DND-41 (cell line): ENCODE data around the gene VPS35L.

Source experiments
- ATAC-seq: fragments of 200-7000 bp; cut with Tn5 transposase; 3 replicates; pipeline ENCODE4 v1.9.1; 2021; ENCODE audit warnings: low read depth; ENCODE audit not compliant: insufficient read depth
- DNase-seq: peaks from one replicate; pipeline ENCODE4 v3.0.0-alpha.2; 2020
- H2AFZ ChIP-seq: 2 replicates; pipeline ENCODE4 v1.6.0; 2012; ENCODE audit warnings: low read depth, low read length
- H3K27ac ChIP-seq: 2 replicates; pipeline ENCODE4 v1.5.1; 2012; ENCODE audit warnings: low read length, inconsistent platforms
- H3K27me3 ChIP-seq: fragments of 200-600 bp; sonication (generic); 2 replicates; pipeline ENCODE4 v1.6.0; 2012; ENCODE audit warnings: low read length, mild to moderate bottlenecking, inconsistent platforms; ENCODE audit not compliant: insufficient read depth, poor library complexity
- H3K36me3 ChIP-seq: 2 replicates; pipeline ENCODE4 v1.5.1; 2012; ENCODE audit warnings: low read length, inconsistent platforms; ENCODE audit not compliant: insufficient read depth
- H3K4me1 ChIP-seq: 2 replicates; pipeline ENCODE4 v1.5.1; 2012; ENCODE audit warnings: mild to moderate bottlenecking, low read length; ENCODE audit not compliant: insufficient read depth
- H3K4me2 ChIP-seq: 2 replicates; pipeline ENCODE4 v1.6.0; 2012; ENCODE audit warnings: mild to moderate bottlenecking, moderate library complexity, low read length, inconsistent platforms; ENCODE audit not compliant: insufficient read depth
- H3K4me3 ChIP-seq, 2 experiments: fragments of 200-600 bp in 1 of 2; shearing (Covaris generic) in 1 of 2; 2 replicates each; pipeline ENCODE4 v1.5.1; 2012 to 2016; ENCODE audit warnings: inconsistent platforms in 2 of 2, low read length in 2 of 2, mild to moderate bottlenecking in 2 of 2, low read depth in 1 of 2, moderate library complexity in 1 of 2
- H3K79me2 ChIP-seq: 2 replicates; pipeline ENCODE4 v1.6.0; 2012; ENCODE audit warnings: low read length, inconsistent platforms; ENCODE audit not compliant: insufficient read depth
- H3K9ac ChIP-seq: 2 replicates; pipeline ENCODE4 v1.6.0; 2012; ENCODE audit warnings: low read depth, mild to moderate bottlenecking, inconsistent platforms, low read length, moderate library complexity
- H3K9me3 ChIP-seq: 2 replicates; pipeline ENCODE4 v1.5.1; 2012; ENCODE audit warnings: low read length, moderate library complexity, mild to moderate bottlenecking, inconsistent platforms; ENCODE audit not compliant: insufficient read depth, severe bottlenecking
- H4K20me1 ChIP-seq: 2 replicates; pipeline ENCODE4 v1.6.0; 2012; ENCODE audit warnings: low read length; ENCODE audit not compliant: insufficient read depth
- CTCF ChIP-seq: IDR thresholded peaks from 2 replicates; pipeline ENCODE4 v1.5.1; 2012; ENCODE audit warnings: borderline replicate concordance, low read length, moderate library complexity, mild to moderate bottlenecking; ENCODE audit not compliant: poor library complexity, severe bottlenecking; ENCODE audit errors: extremely low read depth
- EZH2 ChIP-seq: IDR thresholded peaks from 3 replicates; pipeline ENCODE4 v1.6.1; 2012; ENCODE audit warnings: borderline replicate concordance, low read depth, mild to moderate bottlenecking, moderate library complexity, low read length, inconsistent platforms; ENCODE audit not compliant: severe bottlenecking

The VPS35L gene

GRCh38 chr16:19745286-19746010, 189.9 kb downstream of the VPS35L start:
- H3K79me2 ChIP-seq, result no peaks in the 10 kb centered on the region
- DNase-seq (no peak), ATAC-seq (no peak)
- H3K27me3 ChIP-seq, result no peaks in the 10 kb centered on the region
- H3K4me1 ChIP-seq, result no peaks in the 10 kb centered on the region
- TF ChIP-seq CTCF (no peak), EZH2 (no peak)
- no peaks in the 10 kb centered on the region for H3K36me3 ChIP-seq
- no peak overlapping the region for H3K4me2 ChIP-seq
- H4K20me1 ChIP-seq, result no peaks in the 10 kb centered on the region
- H3K27ac ChIP-seq, result no peak overlapping the region
- no peak overlapping the region for H2AFZ ChIP-seq
- no peak overlapping the region for H3K4me3 ChIP-seq
- H3K9ac ChIP-seq, result no peak overlapping the region
- no peaks in the 10 kb centered on the region for H3K9me3 ChIP-seq

- Histone ChIP-seq H2AFZ (no peak overlapping the region), H3K79me2 (no peaks in the 10 kb centered on the region), H3K36me3 (no peaks in the 10 kb centered on the region), H3K9me3 (no peaks in the 10 kb centered on the region), H4K20me1 (no peaks in the 10 kb centered on the region), H3K4me1 (no peaks in the 10 kb centered on the region), H3K27ac (no peak overlapping the region), H3K27me3 (no peaks in the 10 kb centered on the region), H3K4me2 (no peak overlapping the region), H3K9ac (no peak overlapping the region), H3K4me3 (no peak overlapping the region)
- DNase-seq (no peak), ATAC-seq (no peak)
- no peak for TF ChIP-seq EZH2
- no peak for TF ChIP-seq CTCF
These were observed 191.1 kb downstream of the VPS35L start for GRCh38 chr16:19746561-19746960.

- H3K79me2 ChIP-seq, result no peaks in the 10 kb centered on the region
- DNase-seq (no peak), ATAC-seq (no peak)
- no peaks in the 10 kb centered on the region for H3K9me3 ChIP-seq
- TF ChIP-seq EZH2 (no peak), CTCF (no peak)
- H2AFZ ChIP-seq, result no peak overlapping the region
- no peaks in the 10 kb centered on the region for H3K27me3 ChIP-seq
- H3K27ac ChIP-seq, result no peak overlapping the region
- no peaks in the 10 kb centered on the region for H3K36me3 ChIP-seq
- no peaks in the 10 kb centered on the region for H4K20me1 ChIP-seq
- H3K4me1 ChIP-seq, result no peaks in the 10 kb centered on the region
- no peak overlapping the region for H3K4me2 ChIP-seq
- H3K9ac ChIP-seq, result no peak overlapping the region
- no peak overlapping the region for H3K4me3 ChIP-seq
These were observed 193.1 kb downstream of the VPS35L start for GRCh38 chr16:19748389-19749168.
